Liver (tissue), 9 donors: Measurements from ENCODE around the gene TTYH3. TPM values are rescaled to one million over a fixed set of nuclear protein-coding genes. Genes with fewer than 3 reads are reported as not detected.

Experiments
- DNase-seq: peaks from one replicate; pipeline ENCODE4 v3.0.0-alpha.2; 2017; ENCODE audit warnings: low spot score
- H3K27ac ChIP-seq, 2 donors: one replicate each; pipeline ENCODE4 v1.7.0; 2013; ENCODE audit warnings: inconsistent platforms in 2 of 2, low read length in 2 of 2, control low read depth in 1 of 2, low read depth in 1 of 2, mild to moderate bottlenecking in 1 of 2
- H3K27me3 ChIP-seq, 4 donors: one replicate each; pipeline versions ENCODE4 v1.6.1 to v1.7.0; 2013; ENCODE audit warnings: low read length in 3 of 4, inconsistent platforms in 1 of 4, mild to moderate bottlenecking in 1 of 4, moderate library complexity in 1 of 4; ENCODE audit not compliant: control insufficient read depth in 4 of 4, insufficient read depth in 4 of 4
- H3K36me3 ChIP-seq, 4 donors: one replicate each; pipeline versions ENCODE4 v1.6.1 to v1.7.0; 2013; ENCODE audit warnings: low read length in 3 of 4, mild to moderate bottlenecking in 3 of 4, low read depth in 1 of 4, moderate library complexity in 1 of 4; ENCODE audit not compliant: control insufficient read depth in 4 of 4, insufficient read depth in 3 of 4
- H3K4me1 ChIP-seq, 4 donors: one replicate each; pipeline versions ENCODE4 v1.6.1 to v1.7.0; 2013; ENCODE audit warnings: low read length in 3 of 4, mild to moderate bottlenecking in 3 of 4, moderate library complexity in 1 of 4; ENCODE audit not compliant: control insufficient read depth in 4 of 4, insufficient read depth in 4 of 4
- H3K4me3 ChIP-seq, 3 donors: one replicate each; pipeline versions ENCODE4 v1.6.1 to v1.7.0; 2013; ENCODE audit warnings: low read length in 3 of 3, control low read depth in 1 of 3, low read depth in 1 of 3, mild to moderate bottlenecking in 1 of 3
- H3K9ac ChIP-seq, 2 donors: one replicate each; pipeline ENCODE4 v1.7.0; 2013; ENCODE audit warnings: low read length in 2 of 2, mild to moderate bottlenecking in 2 of 2, moderate library complexity in 2 of 2, control low read depth in 1 of 2, low read depth in 1 of 2
- H3K9me3 ChIP-seq, 4 donors: one replicate each; pipeline versions ENCODE4 v1.6.1 to v1.7.0; 2013; ENCODE audit warnings: low read length in 3 of 4; ENCODE audit not compliant: control insufficient read depth in 4 of 4
- FOXA1 ChIP-seq: IDR thresholded peaks from 2 replicates; pipeline ENCODE4 v1.6.1; 2016; ENCODE audit warnings: antibody characterized with exemption
- FOXA2 ChIP-seq: IDR thresholded peaks from 2 replicates; pipeline ENCODE4 v1.6.1; 2016; ENCODE audit warnings: antibody characterized with exemption
- GABPA ChIP-seq, 2 donors: IDR thresholded peaks in 1 of 2; conservative IDR thresholded peaks in 1 of 2; 2 replicates each; pipeline ENCODE4 v1.6.1; 2016; ENCODE audit warnings: antibody characterized with exemption in 2 of 2, mild to moderate bottlenecking in 1 of 2, moderate library complexity in 1 of 2
- HNF4G ChIP-seq: IDR thresholded peaks from 2 replicates; pipeline ENCODE4 v1.6.1; 2016; ENCODE audit warnings: antibody characterized with exemption
- JUND ChIP-seq, 2 donors: IDR thresholded peaks; 2 replicates each; pipeline ENCODE4 v1.6.1; 2016; ENCODE audit warnings: antibody characterized with exemption in 2 of 2
- NR2F2 ChIP-seq: IDR thresholded peaks from 2 replicates; pipeline ENCODE4 v1.6.1; 2016; ENCODE audit warnings: antibody characterized with exemption
- RAD21 ChIP-seq, 2 donors: IDR thresholded peaks; 2 replicates each; pipeline ENCODE4 v1.6.1; 2016; ENCODE audit warnings: antibody characterized with exemption in 2 of 2, mild to moderate bottlenecking in 2 of 2
- RXRA ChIP-seq, 2 donors: IDR thresholded peaks; 2 replicates each; pipeline ENCODE4 v1.6.1; 2017 to 2018; ENCODE audit warnings: antibody characterized with exemption in 2 of 2, mild to moderate bottlenecking in 1 of 2
- SP1 ChIP-seq: IDR thresholded peaks from 2 replicates; pipeline ENCODE4 v1.6.1; 2018; ENCODE audit warnings: antibody characterized with exemption, mild to moderate bottlenecking
- YY1 ChIP-seq: IDR thresholded peaks from 2 replicates; pipeline ENCODE4 v1.6.1; 2016; ENCODE audit warnings: antibody characterized with exemption, mild to moderate bottlenecking
- WGBS: extraction: QIAGEN DNeasy Blood & Tissue Kit; methylation state at CpG from one replicate; pipeline ENCODE4 v1.1.7; 2013; 5-methylcytosine and 5-hydroxymethylcytosine counted together
- polyA plus RNA-seq, 2 donors: library from polyadenylated mRNA; stranded (reverse) in 1 of 2; unstranded in 1 of 2; fragments of 200-250 nt in 1 of 2; fragments of >200 nt in 1 of 2; fragmentation: Nextera tagmentation in 1 of 2; extraction: Ambion mirVana in 1 of 2; gene quantifications; one replicate each; pipeline versions ENCODE4 v1.2.1 to v1.2.3, GENCODE V29; 2013 to 2015
- total RNA-seq, 2 donors: library from RNA; depleted of rRNA; stranded (reverse); fragments of >200 nt; gene quantifications; one replicate each; pipeline ENCODE4 v1.2.3, GENCODE V29; 2014
- TF ChIP-seq, protein P1 (sequence below): IDR thresholded peaks from 2 replicates; pipeline ENCODE4 v1.6.1; 2016; ENCODE audit warnings: antibody characterized with exemption, mild to moderate bottlenecking
- TF ChIP-seq, protein P2 (sequence below): IDR thresholded peaks from 2 replicates; pipeline ENCODE4 v1.6.1; 2016; ENCODE audit warnings: antibody characterized with exemption
- TF ChIP-seq, protein P3 (sequence below): IDR thresholded peaks from 2 replicates; pipeline ENCODE4 v1.6.1; 2016; ENCODE audit warnings: antibody characterized with exemption
- donor health status: healthy.
- donor health status: healthy.
- donor health status: healthy.
- donor health status: healthy.
- donor health status: healthy.

TTYH3 gene
- total and polyA plus RNA-seq, 4 donors, result 8.2 to 19.6 (median 17.4) TPM

DNA sequence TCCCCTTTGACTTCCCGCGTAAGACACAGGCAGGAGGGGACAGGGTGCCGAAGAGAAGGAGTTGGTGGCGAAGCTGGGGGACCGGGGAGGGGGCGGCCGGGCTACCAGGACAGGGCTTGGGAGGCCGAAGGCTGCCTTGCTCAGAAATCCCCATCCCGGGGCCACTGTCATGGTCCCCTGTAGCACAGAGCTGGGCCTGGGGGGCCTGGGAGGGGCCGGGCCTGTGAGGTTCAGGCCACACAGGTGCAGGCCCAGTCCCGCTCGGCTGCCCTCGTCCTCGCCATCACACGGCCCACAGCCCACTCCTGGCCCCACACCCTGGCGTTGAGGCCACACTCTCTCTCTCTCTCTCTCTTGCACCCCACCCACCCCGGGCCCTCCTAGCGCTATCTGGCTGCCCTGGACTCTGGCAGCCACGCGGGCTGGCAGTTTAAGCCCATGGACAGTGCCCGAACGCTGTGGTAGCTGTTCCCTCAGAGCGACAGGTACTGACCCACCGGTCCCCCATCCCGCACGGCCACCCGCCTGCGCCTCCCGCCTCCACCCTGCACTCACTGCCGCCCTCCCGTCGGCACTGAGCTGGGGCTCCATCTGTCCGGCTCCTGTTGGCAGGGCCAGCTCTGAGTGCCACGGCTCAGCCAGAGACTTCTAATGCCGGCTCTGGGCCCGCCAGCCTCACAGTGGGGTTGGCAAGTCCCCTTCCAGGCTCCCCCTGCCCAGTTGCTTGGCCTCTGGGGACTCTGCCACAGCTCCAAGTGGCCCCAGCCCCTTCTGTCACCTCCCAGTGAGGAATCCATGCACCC lies 28.0 kb downstream of the TTYH3 start:
- WGBS, result 94% methylated on average over 36 of the region's 36 CpGs

DNA sequence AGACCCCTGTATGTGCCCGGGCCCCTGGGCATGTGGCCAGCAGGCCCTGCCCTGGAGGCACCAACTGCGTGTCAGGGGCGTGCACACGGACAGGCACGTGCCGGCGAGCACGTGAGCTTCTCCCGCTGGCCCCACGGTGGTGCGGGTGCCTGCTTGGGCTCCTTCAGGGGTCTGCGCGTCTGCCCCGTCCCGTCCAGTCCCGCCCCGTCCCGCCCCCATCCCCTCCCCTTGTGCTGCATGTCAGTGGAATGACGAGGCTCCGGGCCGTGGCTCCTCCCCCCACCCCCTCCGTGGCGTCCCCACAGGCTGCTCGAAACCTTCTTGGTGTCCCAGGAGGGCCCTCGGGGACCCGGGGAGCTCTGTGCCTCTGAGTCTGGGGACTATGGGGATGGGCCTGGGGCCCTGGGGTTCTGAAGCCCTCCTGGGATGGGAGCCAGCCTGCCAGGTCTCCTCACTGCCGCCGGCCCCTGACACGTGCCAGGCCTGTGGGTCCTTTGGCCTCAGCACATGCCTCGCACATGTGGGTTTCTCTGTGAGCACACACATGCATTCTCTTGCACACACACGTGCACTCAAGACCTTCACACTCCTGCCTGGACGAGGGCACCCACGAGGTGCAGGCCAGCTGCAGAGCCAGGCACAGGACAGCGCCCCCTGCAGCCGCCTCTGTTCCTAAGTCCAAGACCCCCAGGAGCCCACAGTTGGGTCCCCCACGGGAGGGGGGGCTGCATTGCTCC lies 28.7 kb downstream of the TTYH3 start:
- Histone ChIP-seq H3K27ac (no peak overlapping the region), H3K9ac (no peak overlapping the region), H3K27me3 (no peaks in the 10 kb centered on the region), H3K4me1 (peaks cover 15 to 43% (median 30%) of the 10 kb centered on the region in 4 donors), H3K9me3 (no peaks in the 10 kb centered on the region), H3K4me3 (no peak overlapping the region), H3K36me3 (peaks cover 0 to 11% (median 4%) of the 10 kb centered on the region in 4 donors)
- no peak for TF ChIP-seq RAD21 (IDR thresholded peaks at IDR 0.05)
- TF ChIP-seq NR2F2, result no peak
- no peak for TF ChIP-seq JUND (IDR thresholded peaks at IDR 0.05)
- no peak for TF ChIP-seq GABPA (IDR thresholded peaks at IDR 0.05 in 1 of 2, conservative IDR thresholded peaks at IDR 0.05 in 1 of 2)
- no peak for TF ChIP-seq SP1
- TF ChIP-seq, protein P1, sequence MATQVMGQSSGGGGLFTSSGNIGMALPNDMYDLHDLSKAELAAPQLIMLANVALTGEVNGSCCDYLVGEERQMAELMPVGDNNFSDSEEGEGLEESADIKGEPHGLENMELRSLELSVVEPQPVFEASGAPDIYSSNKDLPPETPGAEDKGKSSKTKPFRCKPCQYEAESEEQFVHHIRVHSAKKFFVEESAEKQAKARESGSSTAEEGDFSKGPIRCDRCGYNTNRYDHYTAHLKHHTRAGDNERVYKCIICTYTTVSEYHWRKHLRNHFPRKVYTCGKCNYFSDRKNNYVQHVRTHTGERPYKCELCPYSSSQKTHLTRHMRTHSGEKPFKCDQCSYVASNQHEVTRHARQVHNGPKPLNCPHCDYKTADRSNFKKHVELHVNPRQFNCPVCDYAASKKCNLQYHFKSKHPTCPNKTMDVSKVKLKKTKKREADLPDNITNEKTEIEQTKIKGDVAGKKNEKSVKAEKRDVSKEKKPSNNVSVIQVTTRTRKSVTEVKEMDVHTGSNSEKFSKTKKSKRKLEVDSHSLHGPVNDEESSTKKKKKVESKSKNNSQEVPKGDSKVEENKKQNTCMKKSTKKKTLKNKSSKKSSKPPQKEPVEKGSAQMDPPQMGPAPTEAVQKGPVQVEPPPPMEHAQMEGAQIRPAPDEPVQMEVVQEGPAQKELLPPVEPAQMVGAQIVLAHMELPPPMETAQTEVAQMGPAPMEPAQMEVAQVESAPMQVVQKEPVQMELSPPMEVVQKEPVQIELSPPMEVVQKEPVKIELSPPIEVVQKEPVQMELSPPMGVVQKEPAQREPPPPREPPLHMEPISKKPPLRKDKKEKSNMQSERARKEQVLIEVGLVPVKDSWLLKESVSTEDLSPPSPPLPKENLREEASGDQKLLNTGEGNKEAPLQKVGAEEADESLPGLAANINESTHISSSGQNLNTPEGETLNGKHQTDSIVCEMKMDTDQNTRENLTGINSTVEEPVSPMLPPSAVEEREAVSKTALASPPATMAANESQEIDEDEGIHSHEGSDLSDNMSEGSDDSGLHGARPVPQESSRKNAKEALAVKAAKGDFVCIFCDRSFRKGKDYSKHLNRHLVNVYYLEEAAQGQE, result no peak
- no peak for TF ChIP-seq FOXA2
- 91% methylated on average over 36 of the region's 36 CpGs for WGBS
- DNase-seq, result no peak

More for the DNA sequence above, 28.0 kb downstream of the TTYH3 start:
- H3K27me3 ChIP-seq, result no peaks in the 10 kb centered on the region
- H3K9me3 ChIP-seq, result no peaks in the 10 kb centered on the region
- no peak overlapping the region for H3K9ac ChIP-seq
- H3K36me3 ChIP-seq, result peaks cover 0 to 11% (median 4%) of the 10 kb centered on the region in 4 donors
- no peak for TF ChIP-seq SP1
- H3K4me3 ChIP-seq, result no peak overlapping the region
- H3K4me1 ChIP-seq, result peaks cover 15 to 40% (median 28%) of the 10 kb centered on the region in 4 donors
- no peak for DNase-seq
- no peak overlapping the region for H3K27ac ChIP-seq

DNA sequence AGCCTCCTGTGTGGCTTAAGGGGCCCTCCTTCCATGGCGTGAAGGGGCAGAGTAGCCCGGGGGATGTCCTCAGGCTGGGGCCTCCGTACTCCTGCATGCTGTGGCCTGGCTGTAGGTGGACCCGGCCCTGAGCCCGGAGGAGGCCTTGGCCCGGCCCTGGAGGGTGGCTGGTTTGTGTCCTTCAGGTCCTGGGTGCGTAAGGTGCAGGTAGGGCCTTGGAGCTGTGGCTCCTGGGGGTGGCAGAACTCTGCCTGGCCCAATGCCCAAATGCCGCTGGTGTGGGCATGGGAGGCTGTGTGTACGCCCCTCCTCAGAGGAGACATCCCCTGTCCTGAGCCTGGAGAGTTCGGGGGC lies 29.3 kb downstream of the TTYH3 start:
- 91% methylated on average over 10 of the region's 10 CpGs for WGBS
- Histone ChIP-seq H3K4me3 (no peak overlapping the region), H3K4me1 (peaks cover 15 to 47% (median 35%) of the 10 kb centered on the region in 4 donors), H3K36me3 (peaks cover 0 to 11% (median 4%) of the 10 kb centered on the region in 4 donors), H3K27me3 (no peaks in the 10 kb centered on the region), H3K9ac (no peak overlapping the region), H3K27ac (no peak overlapping the region), H3K9me3 (no peaks in the 10 kb centered on the region)
- DNase-seq, result no peak
- TF ChIP-seq FOXA2 (no peak), RAD21 (IDR thresholded peaks at IDR 0.05) (no peak), HNF4G (no peak), NR2F2 (no peak), FOXA1 (no peak), YY1 (no peak), RXRA (IDR thresholded peaks at IDR 0.05) (no peak)
- TF ChIP-seq, protein P2, sequence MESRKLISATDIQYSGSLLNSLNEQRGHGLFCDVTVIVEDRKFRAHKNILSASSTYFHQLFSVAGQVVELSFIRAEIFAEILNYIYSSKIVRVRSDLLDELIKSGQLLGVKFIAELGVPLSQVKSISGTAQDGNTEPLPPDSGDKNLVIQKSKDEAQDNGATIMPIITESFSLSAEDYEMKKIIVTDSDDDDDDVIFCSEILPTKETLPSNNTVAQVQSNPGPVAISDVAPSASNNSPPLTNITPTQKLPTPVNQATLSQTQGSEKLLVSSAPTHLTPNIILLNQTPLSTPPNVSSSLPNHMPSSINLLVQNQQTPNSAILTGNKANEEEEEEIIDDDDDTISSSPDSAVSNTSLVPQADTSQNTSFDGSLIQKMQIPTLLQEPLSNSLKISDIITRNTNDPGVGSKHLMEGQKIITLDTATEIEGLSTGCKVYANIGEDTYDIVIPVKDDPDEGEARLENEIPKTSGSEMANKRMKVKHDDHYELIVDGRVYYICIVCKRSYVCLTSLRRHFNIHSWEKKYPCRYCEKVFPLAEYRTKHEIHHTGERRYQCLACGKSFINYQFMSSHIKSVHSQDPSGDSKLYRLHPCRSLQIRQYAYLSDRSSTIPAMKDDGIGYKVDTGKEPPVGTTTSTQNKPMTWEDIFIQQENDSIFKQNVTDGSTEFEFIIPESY, result no peak
- TF ChIP-seq, protein P3, sequence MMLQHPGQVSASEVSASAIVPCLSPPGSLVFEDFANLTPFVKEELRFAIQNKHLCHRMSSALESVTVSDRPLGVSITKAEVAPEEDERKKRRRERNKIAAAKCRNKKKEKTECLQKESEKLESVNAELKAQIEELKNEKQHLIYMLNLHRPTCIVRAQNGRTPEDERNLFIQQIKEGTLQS, result no peak
- TF ChIP-seq, protein P1, result no peak
